Ishikawa (cell line): ENCODE results near the gene CASP8.

Source experiments
- CEBPB ChIP-seq: IDR thresholded peaks from 2 replicates; pipeline ENCODE4 v1.6.1; 2012
- CREB1 ChIP-seq: IDR thresholded peaks from 2 replicates; pipeline ENCODE4 v1.6.1; 2012; ENCODE audit warnings: low read depth
- EGR1 ChIP-seq: IDR thresholded peaks from 2 replicates; pipeline ENCODE4 v1.6.1; 2012
- EP300 ChIP-seq: IDR thresholded peaks from 2 replicates; pipeline ENCODE4 v1.6.1; 2012; ENCODE audit warnings: borderline replicate concordance
- FOXM1 ChIP-seq: IDR thresholded peaks from 2 replicates; pipeline ENCODE4 v1.6.1; 2012; ENCODE audit warnings: low read depth, borderline replicate concordance
- MAX ChIP-seq: IDR thresholded peaks from 2 replicates; pipeline ENCODE4 v1.6.1; 2012
- NFIC ChIP-seq: IDR thresholded peaks from 2 replicates; pipeline ENCODE4 v1.6.1; 2012
- RAD21 ChIP-seq: IDR thresholded peaks from 2 replicates; pipeline ENCODE4 v1.6.1; 2012; ENCODE audit warnings: low read depth
- REST ChIP-seq: IDR thresholded peaks from 2 replicates; pipeline ENCODE4 v1.6.1; 2012; ENCODE audit warnings: low read depth, mild to moderate bottlenecking
- TAF1 ChIP-seq: IDR thresholded peaks from 2 replicates; pipeline ENCODE4 v1.6.1; 2012; ENCODE audit warnings: low read depth, mild to moderate bottlenecking
- TCF12 ChIP-seq: IDR thresholded peaks from 2 replicates; pipeline ENCODE4 v1.6.1; 2012; ENCODE audit warnings: low read depth
- TEAD4 ChIP-seq: IDR thresholded peaks from 2 replicates; pipeline ENCODE4 v1.6.1; 2012
- USF1 ChIP-seq: IDR thresholded peaks from 2 replicates; pipeline ENCODE4 v1.6.1; 2012
- YY1 ChIP-seq: IDR thresholded peaks from 2 replicates; pipeline ENCODE4 v1.6.1; 2012; ENCODE audit warnings: low read depth
- ZBTB7A ChIP-seq: IDR thresholded peaks from 2 replicates; pipeline ENCODE4 v1.6.1; 2012; ENCODE audit warnings: low read depth

The CASP8 gene

GRCh38 chr2:201237486-201238123 is 22.7 kb upstream of the CASP8 start:
- no peak for TF ChIP-seq FOXM1
- no peak for TF ChIP-seq NFIC
- TF ChIP-seq REST, result no peak
- TF ChIP-seq CREB1, result no peak
- no peak for TF ChIP-seq USF1
- TF ChIP-seq MAX, result no peak
- no peak for TF ChIP-seq ZBTB7A
- TF ChIP-seq CEBPB, result no peak
- no peak for TF ChIP-seq TAF1
- no peak for TF ChIP-seq TEAD4
- no peak for TF ChIP-seq RAD21
- TF ChIP-seq EGR1, result no peak
- TF ChIP-seq EP300, result no peak
- TF ChIP-seq YY1, result no peak
- TF ChIP-seq TCF12, result no peak

- TF ChIP-seq EP300 (no peak), ZBTB7A (no peak), FOXM1 (no peak), NFIC (no peak), REST (no peak), CEBPB (no peak), TEAD4 (no peak), YY1 (no peak), CREB1 (no peak), TCF12 (no peak), RAD21 (no peak), USF1 (no peak), TAF1 (no peak), EGR1 (no peak), MAX (no peak)
These were observed 17.6 kb upstream of the CASP8 start for GRCh38 chr2:201242571-201243277.

- TF ChIP-seq ZBTB7A (no peak), NFIC (no peak), CREB1 (no peak), YY1 (no peak), MAX (no peak), REST (no peak), TCF12 (no peak), USF1 (no peak), TEAD4 (no peak), EGR1 (no peak), CEBPB (no peak), TAF1 (no peak), FOXM1 (no peak), EP300 (no peak), RAD21 (no peak)
These were observed 15.5 kb upstream of the CASP8 start for GRCh38 chr2:201244829-201245228.
